HUES48 (cell line): ENCODE results near the gene WIPI1.
"Not testable (repeated sequence)": the region's sequence is repeated elsewhere in the genome, so short reads cannot be mapped to it uniquely, and the experiment has no call there.

Experiments used
- H3K27ac ChIP-seq: one replicate; pipeline ENCODE4 v1.7.0; 2013; ENCODE audit warnings: low read depth, low read length, inconsistent platforms
- H3K27me3 ChIP-seq: 2 replicates; pipeline ENCODE4 v1.6.1; 2013; ENCODE audit warnings: mild to moderate bottlenecking, low read length; ENCODE audit not compliant: control insufficient read depth, insufficient read depth
- H3K36me3 ChIP-seq: 2 replicates; pipeline ENCODE4 v1.6.1; 2013; ENCODE audit warnings: low read length; ENCODE audit not compliant: control insufficient read depth, insufficient read depth
- H3K4me1 ChIP-seq: 2 replicates; pipeline ENCODE4 v1.6.1; 2013; ENCODE audit warnings: mild to moderate bottlenecking, low read length; ENCODE audit not compliant: control insufficient read depth, insufficient read depth
- H3K4me3 ChIP-seq: 2 replicates; pipeline ENCODE4 v1.5.1; 2013; ENCODE audit warnings: mild to moderate bottlenecking, low read depth, low read length
- H3K9ac ChIP-seq: 2 replicates; pipeline ENCODE4 v1.6.1; 2013; ENCODE audit warnings: mild to moderate bottlenecking, low read depth, low read length, moderate library complexity
- H3K9me3 ChIP-seq: 2 replicates; pipeline ENCODE4 v1.6.1; 2013; ENCODE audit warnings: low read length; ENCODE audit not compliant: control insufficient read depth, insufficient read depth

The WIPI1 gene

GRCh38 chr17:68381076-68381900 is 76.0 kb downstream of the WIPI1 start:
- Histone ChIP-seq H3K36me3 (no peaks in the 10 kb centered on the region), H3K9ac (no peak overlapping the region), H3K4me3 (no peak overlapping the region), H3K4me1 (peaks cover 14% of the 10 kb centered on the region), H3K27ac (no peak overlapping the region), H3K27me3 (no peaks in the 10 kb centered on the region), H3K9me3 (no peaks in the 10 kb centered on the region)

- no peak overlapping the region for H3K9ac ChIP-seq
- H3K4me1 ChIP-seq, result peaks cover 14% of the 10 kb centered on the region
- H3K36me3 ChIP-seq, result no peaks in the 10 kb centered on the region
- H3K4me3 ChIP-seq, result no peak overlapping the region
- no peaks in the 10 kb centered on the region for H3K27me3 ChIP-seq
- no peak overlapping the region for H3K27ac ChIP-seq
- no peaks in the 10 kb centered on the region for H3K9me3 ChIP-seq
Observed at GRCh38 chr17:68379692-68380677, 77.3 kb downstream of the WIPI1 start.

- Histone ChIP-seq H3K27me3 (no peaks in the 10 kb centered on the region), H3K36me3 (no peaks in the 10 kb centered on the region), H3K4me1 (peaks cover 14% of the 10 kb centered on the region), H3K4me3 (no peak overlapping the region), H3K9me3 (no peaks in the 10 kb centered on the region), H3K9ac (no peak overlapping the region), H3K27ac (no peak overlapping the region)
Observed at GRCh38 chr17:68379177-68379510, 78.2 kb downstream of the WIPI1 start.

- Histone ChIP-seq H3K27ac (peak overlapping the region; percentile 80), H3K4me3 (no peak overlapping the region), H3K27me3 (no peaks in the 10 kb centered on the region), H3K36me3 (no peaks in the 10 kb centered on the region), H3K9ac (0 out of 2 replicates have a peak overlapping the region, but pooled peaks have one; percentile 9), H3K4me1 (peaks cover 14% of the 10 kb centered on the region), H3K9me3 (no peaks in the 10 kb centered on the region)
Observed at GRCh38 chr17:68378268-68379176, 78.8 kb downstream of the WIPI1 start.

- peak overlapping the region; percentile 80 for H3K27ac ChIP-seq
- peaks cover 14% of the 10 kb centered on the region for H3K4me1 ChIP-seq
- no peak overlapping the region for H3K4me3 ChIP-seq
- H3K27me3 ChIP-seq, result no peaks in the 10 kb centered on the region
- no peaks in the 10 kb centered on the region for H3K36me3 ChIP-seq
- no peaks in the 10 kb centered on the region for H3K9me3 ChIP-seq
- 0 out of 2 replicates have a peak overlapping the region, but pooled peaks have one; percentile 9 for H3K9ac ChIP-seq
Observed at GRCh38 chr17:68377771-68378267, 79.5 kb downstream of the WIPI1 start.

GRCh38 chr17:68376178-68376577 is 81.1 kb downstream of the WIPI1 start:
- not testable (repeated sequence) for H3K36me3 ChIP-seq, H3K4me3 ChIP-seq, H3K27me3 ChIP-seq, H3K9me3 ChIP-seq, H3K9ac ChIP-seq, H3K27ac ChIP-seq
- peaks cover 14% of the 10 kb centered on the region for H3K4me1 ChIP-seq

- Histone ChIP-seq H3K9me3 (no peaks in the 10 kb centered on the region), H3K27me3 (no peaks in the 10 kb centered on the region), H3K27ac (no peak overlapping the region), H3K4me1 (peaks cover 14% of the 10 kb centered on the region), H3K9ac (no peak overlapping the region), H3K4me3 (no peak overlapping the region), H3K36me3 (no peaks in the 10 kb centered on the region)
Observed at GRCh38 chr17:68375566-68375965, 81.7 kb downstream of the WIPI1 start.
